ENCODE measurements around the gene CERS1.

DNA sequence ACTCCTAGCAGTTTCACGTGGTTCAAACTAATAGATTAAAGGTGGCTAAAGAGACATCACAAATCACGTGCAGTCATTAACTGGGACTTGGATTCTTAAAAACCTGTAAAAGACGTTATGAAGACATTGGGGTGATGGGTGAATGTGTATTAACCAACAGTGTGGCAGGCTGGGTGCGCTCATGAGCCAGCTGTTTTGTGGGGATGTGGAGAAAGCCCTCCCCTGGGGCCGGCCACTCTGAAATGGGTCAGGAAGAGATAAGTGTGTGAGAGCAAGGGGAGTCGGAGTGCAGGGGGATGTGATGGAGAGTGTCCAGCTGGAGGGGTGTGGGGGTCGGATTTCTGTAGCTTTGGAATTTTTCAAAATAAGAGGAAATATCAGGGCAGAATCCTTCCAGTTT, 53.8 kb downstream of the CERS1 start:
- TF ChIP-seq, protein P1, sequence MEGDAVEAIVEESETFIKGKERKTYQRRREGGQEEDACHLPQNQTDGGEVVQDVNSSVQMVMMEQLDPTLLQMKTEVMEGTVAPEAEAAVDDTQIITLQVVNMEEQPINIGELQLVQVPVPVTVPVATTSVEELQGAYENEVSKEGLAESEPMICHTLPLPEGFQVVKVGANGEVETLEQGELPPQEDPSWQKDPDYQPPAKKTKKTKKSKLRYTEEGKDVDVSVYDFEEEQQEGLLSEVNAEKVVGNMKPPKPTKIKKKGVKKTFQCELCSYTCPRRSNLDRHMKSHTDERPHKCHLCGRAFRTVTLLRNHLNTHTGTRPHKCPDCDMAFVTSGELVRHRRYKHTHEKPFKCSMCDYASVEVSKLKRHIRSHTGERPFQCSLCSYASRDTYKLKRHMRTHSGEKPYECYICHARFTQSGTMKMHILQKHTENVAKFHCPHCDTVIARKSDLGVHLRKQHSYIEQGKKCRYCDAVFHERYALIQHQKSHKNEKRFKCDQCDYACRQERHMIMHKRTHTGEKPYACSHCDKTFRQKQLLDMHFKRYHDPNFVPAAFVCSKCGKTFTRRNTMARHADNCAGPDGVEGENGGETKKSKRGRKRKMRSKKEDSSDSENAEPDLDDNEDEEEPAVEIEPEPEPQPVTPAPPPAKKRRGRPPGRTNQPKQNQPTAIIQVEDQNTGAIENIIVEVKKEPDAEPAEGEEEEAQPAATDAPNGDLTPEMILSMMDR (IDR thresholded peaks at IDR 0.05) = no peak
- no peak for TF ChIP-seq POLR2A (IDR thresholded peaks at IDR 0.05)
